Activated naive CD4-positive, alpha-beta T cell (primary cell): Measurements from ENCODE around the gene ANKDD1B.
"Not testable (repeated sequence)": the region's sequence is repeated elsewhere in the genome, so short reads cannot be mapped to it uniquely, and the experiment has no call there.

ENCODE experiments used
- DNase-seq, 4 experiments: peaks; one replicate each; lab custom pipeline; 2025; lab: John Stamatoyannopoulos, UW

ANKDD1B gene

DNA sequence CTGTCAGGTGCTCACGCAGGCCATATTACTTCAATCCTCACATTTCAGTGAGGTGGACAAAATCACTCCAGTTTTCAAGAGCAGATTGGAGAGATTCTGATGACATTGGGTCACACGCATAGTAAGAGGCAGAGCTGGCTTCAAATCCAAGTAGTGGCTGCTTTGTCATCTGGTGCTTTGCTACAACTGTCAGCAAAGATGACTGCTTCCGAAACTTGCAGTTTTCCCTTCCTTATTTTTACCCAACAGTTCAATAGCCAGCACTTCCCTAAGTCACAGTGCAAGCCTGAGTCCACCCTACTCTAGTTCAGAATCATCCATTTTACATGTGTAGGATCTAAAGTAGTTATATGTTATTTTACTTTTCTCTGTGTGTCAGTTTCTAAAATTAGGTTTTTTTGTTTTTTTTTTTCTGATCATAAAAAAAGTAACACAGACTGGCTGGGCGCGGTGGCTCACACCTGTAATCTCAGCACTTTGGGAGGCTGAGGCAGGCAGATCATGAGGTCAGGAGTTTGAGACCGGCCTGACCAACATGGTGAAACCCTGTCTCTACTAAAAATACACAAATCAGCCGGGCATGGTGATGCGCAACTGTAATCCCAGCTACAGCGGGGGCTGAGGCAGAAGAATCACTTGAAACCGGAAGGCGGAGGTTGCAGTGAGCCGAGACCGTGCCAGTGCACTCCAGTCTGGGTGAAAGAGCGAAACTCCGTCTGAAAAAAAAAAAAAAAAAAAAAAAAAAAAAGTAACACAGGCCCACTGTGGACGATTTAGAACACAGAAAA is 49.6 kb downstream of the ANKDD1B start:
- DNase-seq = no peak

DNA sequence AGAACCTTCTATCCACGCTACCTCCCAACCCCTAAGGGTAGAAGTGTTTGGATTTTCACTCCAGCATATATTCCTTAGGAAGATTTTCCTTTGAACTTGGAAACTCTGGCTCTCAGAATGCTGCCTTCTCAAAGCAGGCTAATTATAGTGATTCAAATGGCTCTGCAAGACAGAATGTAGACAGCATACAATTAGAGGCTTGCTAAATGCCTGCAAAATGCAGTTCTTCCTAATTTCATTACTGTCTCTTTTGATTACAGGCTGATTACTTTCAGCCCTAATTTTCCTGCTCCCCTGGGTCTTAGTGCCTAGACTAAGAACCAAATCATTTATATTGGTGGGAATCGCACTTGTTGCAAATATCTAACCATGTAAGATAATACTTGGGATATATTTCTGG is 50.8 kb downstream of the ANKDD1B start:
- no peak for DNase-seq

DNA sequence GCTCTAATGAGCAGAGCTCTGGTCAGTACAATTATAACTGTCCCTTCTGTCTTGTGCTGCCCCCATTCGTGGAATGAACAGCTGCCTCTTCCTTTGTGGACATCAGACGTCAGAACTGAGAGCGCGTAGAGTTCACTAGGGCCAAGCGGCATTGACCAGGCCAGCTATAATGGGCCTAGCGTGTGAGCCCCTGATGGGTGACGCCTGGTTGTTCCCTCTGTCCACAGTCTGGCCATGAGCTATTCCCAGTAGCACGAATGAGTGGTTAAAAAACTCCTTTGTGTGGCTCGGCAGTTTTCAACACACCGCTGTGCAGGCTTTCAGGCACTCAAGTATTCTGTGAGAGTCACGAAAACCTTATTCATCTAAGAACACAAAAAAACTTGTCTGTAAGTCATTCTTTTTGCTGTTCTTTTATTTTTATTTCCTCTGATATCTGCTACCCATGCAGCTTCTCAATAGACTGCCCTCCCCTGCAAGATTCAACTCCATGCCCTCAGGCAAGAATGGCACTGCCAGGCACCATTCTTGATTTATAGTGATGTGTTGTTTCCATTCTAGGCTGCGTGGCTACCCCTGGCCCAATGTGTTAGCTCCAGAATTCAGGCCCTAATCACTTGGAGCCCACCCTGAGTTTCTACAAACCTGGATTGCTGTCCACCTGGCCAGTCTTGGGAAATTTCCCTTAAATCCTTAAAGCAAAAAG is 52.5 kb downstream of the ANKDD1B start:
- DNase-seq = no peak

DNA sequence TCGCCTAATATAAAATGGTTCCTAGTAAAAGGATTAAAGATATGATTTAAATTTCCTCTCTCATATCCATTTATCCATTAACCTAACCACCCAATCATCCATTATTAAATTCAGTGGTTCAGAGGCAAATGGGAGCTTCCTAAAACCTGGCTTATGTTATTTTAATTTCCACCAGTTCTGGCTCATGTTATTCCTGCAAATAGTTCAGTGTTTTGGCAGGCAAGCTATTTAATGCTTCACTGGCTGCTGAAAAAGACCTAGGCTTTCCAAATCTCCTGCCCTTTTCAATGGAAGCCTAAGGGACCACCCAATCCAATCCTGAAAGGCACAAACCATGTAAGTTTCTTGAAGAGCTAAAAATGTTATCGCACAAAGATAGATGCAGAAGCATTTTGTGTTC is 53.7 kb downstream of the ANKDD1B start:
- DNase-seq = no peak

DNA sequence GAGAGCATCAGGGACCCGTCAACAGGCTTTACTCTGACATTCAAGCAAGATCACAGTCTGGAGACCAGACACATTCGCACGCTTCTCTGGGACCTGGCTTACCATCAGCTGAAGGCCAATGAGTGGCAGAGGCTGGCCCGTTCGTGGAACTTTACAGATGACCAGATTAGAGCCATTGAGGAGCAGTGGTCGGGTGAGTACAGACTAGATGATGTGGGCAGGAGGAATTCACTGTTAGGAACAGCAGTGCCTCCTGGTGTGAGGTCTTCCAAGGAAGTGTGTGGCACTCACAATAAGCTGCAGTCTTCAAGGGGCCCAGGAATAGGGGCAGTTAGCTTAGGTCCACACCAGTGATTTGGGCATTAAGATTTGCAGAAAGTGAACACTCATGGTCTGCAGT is 55.5 kb downstream of the ANKDD1B start:
- DNase-seq = no peak

DNA sequence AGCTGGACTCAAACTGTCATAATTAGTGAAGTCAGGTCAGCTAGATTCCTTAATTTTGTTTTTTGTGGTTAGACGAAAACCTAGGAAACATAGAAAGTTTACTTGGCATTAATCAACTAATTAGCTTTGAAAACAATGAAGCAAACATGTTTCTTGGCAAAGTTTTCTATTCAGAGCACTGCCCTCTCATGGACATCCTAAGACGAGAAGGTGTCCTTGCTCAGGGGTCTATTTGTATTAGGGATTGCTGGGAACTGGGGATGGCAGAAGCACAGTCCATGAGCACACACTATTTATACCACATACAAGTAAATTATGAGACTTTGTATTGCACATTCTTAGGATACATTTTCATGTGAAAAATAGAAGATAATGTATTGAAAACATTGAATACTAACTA is 56.3 kb downstream of the ANKDD1B start:
- DNase-seq = no peak

DNA sequence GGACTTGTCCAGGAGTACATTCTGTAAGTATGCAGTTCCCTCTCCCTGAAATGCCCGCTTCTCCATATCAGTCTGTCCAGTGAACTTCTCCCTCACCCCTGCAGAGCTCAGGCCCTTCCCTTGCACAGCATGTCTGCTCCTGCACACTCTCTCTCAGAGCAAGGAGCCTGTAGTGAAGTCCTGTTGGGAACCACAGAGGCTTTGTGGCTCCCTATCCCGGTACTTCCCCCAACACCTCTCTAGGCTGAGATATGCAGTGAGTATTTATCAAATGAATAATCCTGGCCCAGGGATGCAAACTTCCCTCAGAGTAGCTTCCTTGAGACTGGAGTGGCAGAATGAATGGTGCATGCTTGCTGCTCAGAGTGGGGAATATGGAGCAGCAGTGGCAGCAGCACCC is 57.2 kb downstream of the ANKDD1B start:
- no peak for DNase-seq

DNA sequence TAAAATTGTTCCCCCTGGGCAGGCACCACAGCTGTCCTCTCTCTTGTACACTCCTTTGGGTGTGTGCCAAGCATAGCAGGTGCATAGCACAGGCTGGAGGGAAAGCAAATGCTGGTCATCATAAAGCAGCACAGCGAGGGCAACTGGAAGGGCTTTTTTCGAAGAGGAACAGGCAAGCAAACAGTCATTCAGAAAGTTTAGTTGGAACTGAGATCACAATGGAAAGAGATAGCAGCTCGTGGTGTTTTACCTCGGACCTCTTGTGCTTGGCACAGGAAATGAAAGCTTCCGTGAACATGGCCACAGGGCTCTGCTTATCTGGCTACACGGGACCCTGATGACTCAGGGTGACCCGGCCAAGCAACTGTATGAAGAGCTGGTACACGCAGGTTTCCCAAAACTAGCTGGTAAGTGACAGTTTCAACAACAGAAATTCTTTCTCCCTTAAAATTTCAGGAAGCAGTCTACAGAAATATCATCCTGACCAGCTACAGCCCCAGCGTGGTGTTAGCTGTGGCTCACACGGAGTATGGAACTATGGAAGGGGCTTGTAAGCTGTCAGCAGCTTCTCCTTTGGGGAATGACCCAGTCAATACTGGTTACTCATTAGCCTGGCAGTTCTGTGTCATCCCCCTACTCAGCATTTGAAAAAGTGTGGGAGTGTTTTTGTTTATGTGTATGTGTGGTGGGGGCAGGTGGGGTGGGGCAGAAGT is 57.9 kb downstream of the ANKDD1B start:
- DNase-seq = peak in 2 of 4 experiments; percentile 1 to 16

DNA sequence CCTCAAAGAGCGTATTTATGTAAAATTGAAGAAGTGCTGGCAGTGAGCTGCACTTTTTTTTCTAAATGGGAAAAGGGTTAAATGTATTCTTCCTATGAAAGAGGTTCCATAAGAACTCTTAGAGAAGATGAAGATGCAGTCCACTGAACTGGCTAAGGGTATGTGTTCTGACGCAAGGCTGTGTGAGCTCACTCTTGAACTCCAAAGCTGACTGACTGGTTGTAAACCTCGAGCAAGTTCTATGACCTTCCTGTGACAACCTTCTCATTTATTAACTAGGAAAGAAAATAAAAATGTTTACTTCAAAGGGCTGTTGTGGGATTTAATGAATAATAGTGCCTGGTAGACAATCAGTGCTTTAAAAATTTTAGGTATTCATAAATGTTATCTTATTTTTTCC is 59.3 kb downstream of the ANKDD1B start:
- no peak for DNase-seq

DNA sequence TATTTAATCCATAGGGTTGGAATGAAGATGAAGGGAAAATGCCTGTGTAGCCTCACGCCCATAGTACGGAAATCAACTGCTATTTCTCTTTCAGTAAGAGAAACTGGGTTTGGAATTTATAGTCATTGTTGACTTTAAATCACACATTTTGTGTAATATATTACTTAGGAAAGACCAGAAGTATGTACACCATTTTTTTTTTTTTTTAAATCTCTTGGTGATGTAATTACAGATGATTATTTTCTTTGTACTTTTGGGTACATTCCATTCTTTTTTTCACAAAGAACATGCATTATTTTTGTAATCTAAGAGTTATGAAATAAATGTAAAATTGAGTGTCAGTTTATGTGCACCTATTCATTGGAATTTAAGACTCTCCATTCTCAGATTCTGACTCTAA is 60.3 kb downstream of the ANKDD1B start:
- no peak for DNase-seq

DNA sequence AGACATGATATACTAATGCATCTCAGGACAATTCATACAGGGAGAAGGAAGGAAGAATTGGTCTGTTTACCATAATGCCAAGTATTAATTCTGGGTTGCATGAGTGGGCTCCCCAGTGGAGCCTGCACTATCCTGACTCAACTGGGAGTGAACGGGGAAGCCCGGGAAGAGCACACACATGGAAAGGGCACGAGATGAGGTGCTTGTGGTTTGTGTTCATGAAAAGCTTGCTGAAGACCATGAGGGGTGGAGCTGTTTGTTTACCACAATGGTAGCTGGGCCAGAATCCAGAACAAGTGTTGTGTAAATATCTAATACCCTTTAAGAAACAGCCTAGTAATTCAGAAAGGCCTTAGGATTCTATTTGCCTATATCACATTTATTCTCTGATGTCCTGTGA is 61.4 kb downstream of the ANKDD1B start:
- DNase-seq = no peak

DNA sequence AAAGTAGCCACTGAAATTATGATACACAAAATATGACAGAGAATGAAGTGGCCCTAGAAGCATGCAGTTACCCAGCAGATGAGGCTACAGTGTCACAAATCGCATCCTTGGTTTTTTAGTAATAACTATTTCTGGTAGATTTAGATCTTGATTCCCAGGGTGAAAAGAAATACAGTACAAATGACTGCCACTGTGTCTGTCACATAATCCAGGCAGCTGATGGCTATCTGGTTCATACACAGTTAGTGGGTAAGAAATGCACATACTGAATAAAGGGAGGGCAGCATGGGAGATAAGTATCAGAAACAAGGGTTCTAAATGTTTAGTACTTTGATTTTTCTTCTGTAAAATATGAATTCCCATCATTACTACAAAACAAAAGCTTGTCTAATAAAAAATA is 64.5 kb downstream of the ANKDD1B start:
- no peak for DNase-seq

DNA sequence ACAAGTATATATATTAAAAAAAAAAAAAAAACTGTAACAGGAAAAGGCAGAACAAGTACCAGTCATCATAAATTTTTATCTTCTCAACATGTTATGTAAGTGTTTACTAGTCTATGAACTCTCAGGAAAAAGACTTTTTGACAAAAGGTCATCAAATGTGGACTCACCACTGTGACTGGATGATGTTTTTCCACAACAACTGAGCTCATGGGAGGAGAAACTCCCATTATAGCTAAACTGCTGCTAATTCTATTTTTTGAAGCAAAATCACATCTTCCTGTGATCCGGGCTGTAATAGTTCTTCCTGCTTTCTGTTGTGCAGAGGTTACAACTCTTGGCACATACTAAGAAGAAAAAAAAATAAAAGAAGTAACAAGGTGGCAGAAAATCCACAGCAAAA is 66.4 kb downstream of the ANKDD1B start:
- no peak for DNase-seq

DNA sequence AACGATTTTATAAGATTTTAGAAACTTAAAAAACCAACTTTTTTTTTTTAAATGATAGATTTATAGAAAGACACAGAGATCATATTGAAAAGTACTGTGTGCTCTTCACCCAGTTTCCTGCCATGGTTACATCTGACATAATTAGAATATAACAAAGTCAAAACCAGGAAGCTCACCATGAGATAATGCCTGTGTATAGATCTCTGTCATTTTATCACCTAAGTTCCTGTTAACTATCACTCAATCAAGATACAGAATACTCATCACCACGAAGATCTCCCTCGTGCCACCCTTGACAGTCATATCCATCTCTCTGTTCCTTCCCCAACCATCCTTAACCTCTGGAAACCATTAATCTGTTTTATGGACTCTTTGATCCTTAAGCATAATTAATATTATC is 66.9 kb downstream of the ANKDD1B start:
- no peak for DNase-seq

DNA sequence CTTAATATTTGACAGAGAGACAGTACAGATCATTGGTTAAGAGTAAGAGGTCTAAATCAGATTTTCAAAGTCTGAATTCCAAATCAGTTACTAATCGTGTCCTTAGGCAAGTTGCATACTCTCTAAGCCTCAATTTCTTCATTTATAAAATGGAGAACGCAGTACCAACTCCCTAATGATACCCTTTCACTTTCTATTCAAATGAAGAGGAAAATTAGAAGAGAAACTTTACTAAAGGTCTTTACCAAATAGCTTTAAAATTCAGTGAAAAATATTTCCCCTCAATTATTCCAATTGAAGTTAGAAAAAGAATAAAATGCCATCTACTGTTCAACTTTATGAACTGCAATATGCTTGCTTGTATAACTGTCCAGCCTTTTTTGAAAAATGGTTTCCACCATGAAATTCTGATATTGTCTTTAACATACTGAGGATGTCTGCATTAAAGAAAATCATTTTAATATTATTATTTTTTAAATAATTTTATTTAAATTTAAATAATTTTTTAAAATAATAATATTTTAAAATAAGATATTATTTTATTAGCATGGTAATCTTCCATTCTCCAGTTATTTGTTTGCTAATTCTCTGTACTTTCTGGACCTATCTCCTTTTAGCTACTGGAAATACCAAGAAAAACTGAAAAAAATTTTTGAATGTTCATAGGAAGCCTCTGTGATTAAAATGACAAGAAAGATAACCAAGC is 70.0 kb downstream of the ANKDD1B start:
- no peak for DNase-seq

DNA sequence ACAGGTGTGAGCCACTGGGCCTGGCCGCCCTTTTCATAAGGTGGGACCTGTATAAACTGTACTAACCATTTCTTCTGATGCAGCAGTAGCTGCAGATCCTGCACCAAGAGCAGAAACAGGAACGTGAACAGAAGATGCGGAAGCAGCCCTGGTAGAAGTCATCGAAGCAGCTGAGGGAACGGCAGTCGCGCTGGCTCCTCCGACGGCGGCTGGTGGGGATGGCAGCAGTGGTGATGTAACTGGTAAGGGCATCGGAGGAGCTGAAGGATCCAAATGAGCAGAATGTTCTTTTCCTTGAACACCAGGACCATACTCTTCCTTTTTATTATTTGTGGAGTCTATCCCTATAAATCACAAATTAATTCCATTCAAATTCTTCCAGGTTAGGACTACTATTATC is 73.9 kb downstream of the ANKDD1B start:
- no peak for DNase-seq

DNA sequence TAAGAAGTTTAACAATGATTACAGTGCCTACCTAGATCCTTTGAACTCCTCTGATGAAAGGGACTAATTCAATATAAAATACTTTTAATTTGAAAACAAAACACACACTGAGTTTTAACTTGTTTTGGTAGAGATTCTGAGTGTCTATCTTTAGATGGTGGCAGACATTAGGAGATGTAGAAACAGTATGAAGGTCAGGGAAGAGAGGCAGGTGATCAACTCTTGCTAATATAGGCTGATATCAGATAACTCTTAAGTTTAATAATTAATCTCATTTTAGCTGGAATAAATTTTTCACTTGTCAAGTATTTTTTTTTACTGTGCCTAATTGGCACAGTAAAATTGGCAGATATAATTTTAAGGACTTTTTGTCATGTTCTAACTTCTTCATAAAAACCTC is 75.2 kb downstream of the ANKDD1B start:
- DNase-seq = no peak

DNA sequence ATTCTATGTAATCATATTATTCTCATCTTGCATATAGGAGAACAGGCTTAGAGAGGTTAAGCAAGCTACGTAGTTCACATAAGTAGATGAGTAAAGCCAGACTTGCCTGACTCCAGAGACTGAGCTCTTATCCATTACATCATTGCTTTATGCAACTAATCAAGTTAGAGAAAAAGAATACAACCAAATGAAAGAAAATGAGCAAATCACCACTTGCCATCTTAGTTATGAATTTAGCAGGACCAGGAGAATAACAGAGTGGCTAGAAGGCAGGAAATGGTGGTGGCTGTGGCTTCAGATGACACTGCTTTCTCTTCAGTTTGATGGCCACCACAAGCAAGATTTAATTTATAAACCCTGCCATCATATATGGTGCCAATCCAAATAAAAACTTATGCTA is 79.4 kb downstream of the ANKDD1B start:
- DNase-seq = no peak

DNA sequence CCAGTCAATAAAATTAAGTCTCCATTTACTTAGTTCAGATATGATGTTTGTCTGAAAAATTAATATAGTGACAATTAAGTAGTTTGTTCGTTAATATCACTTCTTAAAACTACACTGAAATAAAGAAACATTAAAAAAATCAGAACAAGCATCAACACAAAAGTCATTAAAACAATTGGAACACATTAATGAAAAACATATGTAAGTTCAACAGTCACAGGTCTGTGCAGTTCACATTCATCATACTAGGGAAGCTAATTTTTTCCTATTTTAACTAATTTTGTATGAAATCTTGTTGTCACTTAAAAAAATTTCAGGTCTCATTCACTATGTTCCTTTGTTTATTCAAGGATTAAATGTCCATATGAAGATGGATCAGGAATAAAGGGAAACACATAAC is 83.5 kb downstream of the ANKDD1B start:
- no peak for DNase-seq

DNA sequence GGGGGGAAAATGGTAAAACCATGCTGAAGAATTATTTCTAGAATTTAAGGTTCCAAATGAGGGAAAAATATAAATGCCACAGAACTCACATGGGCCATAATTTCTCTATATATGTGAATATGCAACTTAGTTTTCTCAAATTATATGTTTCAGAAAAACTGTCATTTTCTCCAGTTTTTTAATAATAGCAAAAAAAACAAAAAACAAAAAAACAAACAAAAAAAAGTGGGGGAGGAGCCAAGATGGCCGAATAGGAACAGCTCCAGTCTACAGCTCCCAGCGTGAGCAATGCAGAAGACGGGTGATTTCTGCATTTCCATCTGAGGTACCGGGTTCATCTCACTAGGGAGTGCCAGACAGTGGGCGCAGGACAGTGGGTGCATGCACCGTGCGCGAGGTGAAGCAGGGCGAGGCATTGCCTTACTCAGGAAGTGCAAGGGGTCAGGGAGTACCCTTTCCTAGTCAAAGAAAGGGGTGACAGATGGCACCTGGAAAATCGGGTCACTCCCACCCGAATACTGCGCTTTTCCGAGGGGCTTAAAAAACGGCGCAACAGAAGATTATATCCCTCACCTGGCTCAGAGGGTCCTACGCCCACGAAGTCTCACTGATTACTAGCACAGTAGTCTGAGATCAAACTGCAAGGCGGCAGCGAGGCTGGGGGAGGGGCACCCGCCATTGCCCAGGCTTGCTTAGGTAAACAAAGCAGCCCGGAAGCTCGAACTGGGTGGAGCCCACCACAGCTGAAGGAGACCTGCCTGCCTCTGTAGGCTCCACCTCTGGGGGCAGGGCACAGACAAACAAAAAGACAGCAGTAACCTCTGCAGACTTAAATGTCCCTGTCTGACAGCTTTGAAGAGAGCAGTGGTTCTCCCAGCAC is 84.5 kb downstream of the ANKDD1B start:
- not testable (repeated sequence) for DNase-seq

DNA sequence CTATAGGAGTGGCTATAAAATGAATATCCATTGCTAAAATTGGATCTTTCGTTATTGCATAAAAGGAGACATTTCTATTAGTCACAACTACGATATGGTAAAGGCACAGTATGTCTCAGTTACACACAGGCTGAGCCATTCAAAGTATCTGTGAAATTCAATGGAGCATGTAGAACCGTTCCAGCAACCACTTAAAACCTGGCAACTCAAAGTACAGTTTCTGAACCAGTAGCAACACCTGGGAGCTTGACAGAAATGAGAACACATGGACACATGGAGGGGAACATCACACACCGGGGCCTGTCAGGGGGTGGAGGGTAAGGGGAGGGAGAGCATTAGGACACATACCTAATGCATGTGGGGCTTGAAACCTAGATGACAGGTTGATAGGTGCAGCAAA is 90.6 kb downstream of the ANKDD1B start:
- DNase-seq = no peak
